Stomach (tissue), 9 donors: ENCODE results near the gene SUN1. TPM values are rescaled to one million over a fixed set of nuclear protein-coding genes. Genes with fewer than 3 reads are reported as not detected.

Experiments used
- DNase-seq, 2 donors: peaks; one replicate each; pipeline versions ENCODE4 v3.0.0 to v3.0.0-alpha.2; 2013 to 2019
- H3K27ac ChIP-seq, 5 donors: fragments of 200-600 bp in 4 of 5; sonication (generic) in 4 of 5; one replicate each; pipeline ENCODE4 v1.5.1; 2013 to 2019; ENCODE audit warnings: mild to moderate bottlenecking in 1 of 5, moderate library complexity in 1 of 5
- H3K27me3 ChIP-seq, 3 donors: fragments of 200-600 bp; sonication (generic); one replicate each; pipeline ENCODE4 v1.5.1; 2017 to 2019; ENCODE audit warnings: mixed run types in 1 of 3
- H3K36me3 ChIP-seq, 4 donors: fragments of 200-600 bp; sonication (generic); 1 replicate in 3 of 4; 2 replicates in 1 of 4; pipeline ENCODE4 v1.5.1; 2016 to 2019
- H3K4me1 ChIP-seq, 4 donors: fragments of 200-600 bp; sonication (generic); one replicate each; pipeline ENCODE4 v1.5.1; 2016 to 2019
- H3K4me3 ChIP-seq, 4 donors: fragments of 200-600 bp; sonication (generic) in 3 of 4; one replicate each; pipeline ENCODE4 v1.5.1; 2016 to 2019; ENCODE audit warnings: mild to moderate bottlenecking in 1 of 4
- H3K9me3 ChIP-seq, 4 donors: fragments of 200-600 bp; sonication (generic); one replicate each; pipeline ENCODE4 v1.5.1; 2016 to 2019
- CTCF ChIP-seq, 7 experiments: fragments of 450-650 bp in 4 of 7; fragments of 200-600 bp in 3 of 7; sonication (generic) in 3 of 7; IDR thresholded peaks; one replicate each; pipeline ENCODE4 v1.5.1; 2016 to 2019; ENCODE audit warnings: antibody characterized with exemption in 7 of 7, control low read depth in 2 of 7, mild to moderate bottlenecking in 1 of 7
- EP300 ChIP-seq: sonication (generic); formaldehyde crosslinking; IDR thresholded peaks from one replicate; pipeline ENCODE4 v1.6.1; 2017; ENCODE audit warnings: antibody characterized with exemption
- POLR2A ChIP-seq, 4 donors: fragments of 450-650 bp; IDR thresholded peaks; one replicate each; pipeline ENCODE4 v1.6.1; 2016; ENCODE audit warnings: antibody characterized with exemption in 4 of 4, control low read depth in 2 of 4, mild to moderate bottlenecking in 1 of 4, moderate library complexity in 1 of 4
- POLR2AphosphoS5 ChIP-seq, 3 donors: sonication (generic); formaldehyde crosslinking; IDR thresholded peaks; one replicate each; pipeline ENCODE4 v1.6.1; 2016; ENCODE audit warnings: antibody characterized with exemption in 3 of 3
- WGBS, 5 donors: extraction: QIAGEN DNeasy Blood & Tissue Kit in 3 of 5; methylation state at CpG; one replicate each; pipeline versions ENCODE4 v1.1.5 to v1.1.7; 2013 to 2018; 5-methylcytosine and 5-hydroxymethylcytosine counted together
- intact Hi-C: fragments of 100-400 bp; cut with DNase I; formaldehyde crosslinking; loops from one replicate; pipeline ENCODE4 v1.15.1; 2023; ENCODE audit warnings: low total_unique reads
- polyA plus RNA-seq, 3 donors: library from polyadenylated mRNA; stranded (reverse); fragments of 200-250 nt; gene quantifications; one replicate each; pipeline ENCODE4 v1.2.3, GENCODE V29; 2013
- total RNA-seq, 5 donors: library from RNA; depleted of rRNA; stranded (reverse); fragments of >200 nt; gene quantifications; one replicate each; pipeline versions ENCODE4 v1.1.0 to v1.2.3, GENCODE V29; 2014 to 2016
- donor health status: healthy with polysubstance abuse.
- donor health status: Bipolar disorder and iron deficiency.
- donor health status: healthy.

Gene SUN1
- total and polyA plus RNA-seq, 8 donors = 15.9 to 242 (median 117) TPM

- TF ChIP-seq POLR2A (IDR thresholded peaks at IDR 0.05) (no peak), POLR2AphosphoS5 (IDR thresholded peaks at IDR 0.05) (no peak), CTCF (IDR thresholded peaks at IDR 0.05) (no peak), EP300 (no peak)
Observed at GRCh38 chr7:918441-919113, 86.3 kb downstream of the SUN1 start.

GRCh38 chr7:919114-919442 is 86.8 kb downstream of the SUN1 start:
- Histone ChIP-seq H3K4me1 (peaks cover 4 to 52% (median 38%) of the 10 kb centered on the region in 4 donors), H3K9me3 (no peaks in the 10 kb centered on the region), H3K36me3 (peaks cover 0 to 14% (median 9%) of the 10 kb centered on the region in 4 donors), H3K27me3 (no peaks in the 10 kb centered on the region), H3K4me3 (no peak overlapping the region), H3K27ac (no peak overlapping the region)
- TF ChIP-seq POLR2AphosphoS5 (IDR thresholded peaks at IDR 0.05) (no peak), CTCF (IDR thresholded peaks at IDR 0.05) (no peak), POLR2A (IDR thresholded peaks at IDR 0.05) (no peak), EP300 (no peak)
- 89 to 94% (median 90%) methylated on average over 8 to 13 of the region's 13 CpGs for WGBS, 5 donors
- no peak for DNase-seq
- intact Hi-C loops = no loop called here

More at GRCh38 chr7:918441-919113, 86.3 kb downstream of the SUN1 start:
- no peak for DNase-seq
- H3K36me3 ChIP-seq = peaks cover 0 to 14% (median 9%) of the 10 kb centered on the region in 4 donors
- H3K27ac ChIP-seq = no peak overlapping the region
- no peaks in the 10 kb centered on the region for H3K9me3 ChIP-seq
- no peaks in the 10 kb centered on the region for H3K27me3 ChIP-seq
- 87 to 95% (median 90%) methylated on average over 14 to 21 of the region's 21 CpGs for WGBS, 5 donors
- intact Hi-C loops = no loop called here
- peaks cover 4 to 55% (median 40%) of the 10 kb centered on the region in 4 donors for H3K4me1 ChIP-seq
- H3K4me3 ChIP-seq = no peak overlapping the region

- H3K4me3 ChIP-seq = no peak overlapping the region
- 73 to 89% (median 85%) methylated on average over 20 to 26 of the region's 26 CpGs for WGBS, 5 donors
- no peaks in the 10 kb centered on the region for H3K27me3 ChIP-seq
- DNase-seq = peak in 1 of 2 donors; percentile 24
- H3K4me1 ChIP-seq = peaks cover 4 to 51% (median 36%) of the 10 kb centered on the region in 4 donors
- no peaks in the 10 kb centered on the region for H3K9me3 ChIP-seq
- intact Hi-C loops = no loop called here
- no peak overlapping the region for H3K27ac ChIP-seq
- peaks cover 0 to 14% (median 9%) of the 10 kb centered on the region in 4 donors for H3K36me3 ChIP-seq
- no peak for TF ChIP-seq CTCF (IDR thresholded peaks at IDR 0.05)
- no peak for TF ChIP-seq POLR2AphosphoS5 (IDR thresholded peaks at IDR 0.05)
Observed at GRCh38 chr7:919924-920341, 87.7 kb downstream of the SUN1 start.

GRCh38 chr7:920351-921070 is 88.2 kb downstream of the SUN1 start:
- Histone ChIP-seq H3K36me3 (peaks cover 0 to 14% (median 9%) of the 10 kb centered on the region in 4 donors), H3K4me3 (no peak overlapping the region), H3K4me1 (peaks cover 4 to 53% (median 39%) of the 10 kb centered on the region in 4 donors), H3K9me3 (no peaks in the 10 kb centered on the region), H3K27ac (no peak overlapping the region), H3K27me3 (no peaks in the 10 kb centered on the region)
- intact Hi-C loops = no loop called here
- peak in 1 of 2 donors; percentile 23 for DNase-seq
- no peak for TF ChIP-seq EP300
- TF ChIP-seq POLR2A (IDR thresholded peaks at IDR 0.05) = no peak
- no peak for TF ChIP-seq POLR2AphosphoS5 (IDR thresholded peaks at IDR 0.05)
- no peak for TF ChIP-seq CTCF (IDR thresholded peaks at IDR 0.05)
- 55 to 81% (median 76%) methylated on average over 25 to 40 of the region's 40 CpGs for WGBS, 5 donors
